GM19463 (cell line): Measurements from ENCODE around the gene PSMA7.
"Not testable (repeated sequence)": the region's sequence is repeated elsewhere in the genome, so short reads cannot be mapped to it uniquely, and the experiment has no call there.

ENCODE experiments used
- ATAC-seq: cut with Tn5 transposase; IDR thresholded peaks from one replicate; pipeline ENCODE4 v1.9.1; 2021; ENCODE audit warnings: mild to moderate bottlenecking, moderate library complexity; ENCODE audit not compliant: unreplicated experiment

The PSMA7 gene

GRCh38 chr20:62156592-62157386, 13.6 kb upstream of the PSMA7 start:
- peak; percentile 58 for ATAC-seq

GRCh38 chr20:62156254-62156556, 13.0 kb upstream of the PSMA7 start:
- ATAC-seq = no peak

DNA sequence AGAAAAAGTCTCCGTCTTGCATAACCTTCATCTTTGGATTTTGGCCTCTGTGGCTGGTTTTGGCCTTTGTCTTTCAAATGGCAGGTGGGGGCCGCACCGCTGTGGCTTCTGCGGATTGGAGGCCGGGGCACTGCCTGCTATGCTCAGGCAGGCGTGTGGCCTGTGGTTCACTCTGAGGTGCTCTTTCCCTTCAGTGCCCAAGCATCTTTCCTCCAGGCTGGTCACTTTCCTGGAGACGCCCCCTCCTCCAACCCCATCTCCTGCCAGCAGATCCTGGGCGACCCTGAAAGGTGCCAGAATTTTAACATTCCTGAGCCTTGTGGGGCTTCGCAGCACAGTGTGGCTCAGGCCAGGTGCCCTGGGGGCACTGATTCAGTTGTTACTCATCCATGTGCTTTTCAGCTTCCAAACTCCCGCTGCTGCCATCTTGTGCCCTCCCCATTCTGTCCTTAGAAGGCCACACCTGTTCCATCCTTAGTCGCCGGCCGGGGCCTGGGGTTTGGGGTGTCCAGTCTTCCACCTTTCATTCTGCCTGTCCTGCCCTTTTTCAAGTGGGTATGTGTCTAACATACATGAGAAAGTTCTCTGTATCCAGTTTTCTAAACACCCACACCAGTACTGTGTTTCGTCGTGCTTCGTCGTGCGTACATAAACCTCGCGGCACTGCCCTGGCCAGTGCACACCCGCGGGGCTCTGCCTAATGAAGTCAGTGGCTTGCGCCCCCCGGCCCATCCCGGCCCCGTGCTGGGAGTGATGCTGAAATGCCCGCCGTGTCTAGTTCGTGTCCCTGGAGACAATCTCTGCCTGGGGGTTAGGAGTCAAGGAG, 12.4 kb upstream of the PSMA7 start:
- no peak for ATAC-seq

GRCh38 chr20:62151835-62152364, 8.7 kb upstream of the PSMA7 start:
- ATAC-seq = no peak

DNA sequence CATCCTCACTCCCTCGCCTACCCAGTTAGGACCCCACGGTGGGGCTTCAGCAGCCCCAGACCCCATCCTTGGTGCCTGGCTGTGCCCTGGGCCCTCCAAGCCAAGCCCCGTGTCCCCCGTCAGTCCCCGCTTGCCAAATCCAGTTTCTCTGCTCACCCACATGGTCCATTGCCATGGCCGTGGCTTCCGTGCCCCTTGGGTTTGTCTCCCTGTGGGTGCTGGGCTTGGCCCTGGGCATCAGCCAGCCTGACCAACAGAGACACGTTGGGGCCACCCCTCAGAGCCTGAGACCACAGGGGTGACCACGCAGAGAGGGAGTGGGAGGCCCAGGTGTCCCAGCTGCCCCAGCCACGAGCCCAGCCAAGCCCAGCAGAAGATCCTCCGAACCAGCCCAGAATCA, 8.0 kb upstream of the PSMA7 start:
- no peak for ATAC-seq

- ATAC-seq = no peak
Measured at GRCh38 chr20:62150310-62150575, 7.0 kb upstream of the PSMA7 start.

DNA sequence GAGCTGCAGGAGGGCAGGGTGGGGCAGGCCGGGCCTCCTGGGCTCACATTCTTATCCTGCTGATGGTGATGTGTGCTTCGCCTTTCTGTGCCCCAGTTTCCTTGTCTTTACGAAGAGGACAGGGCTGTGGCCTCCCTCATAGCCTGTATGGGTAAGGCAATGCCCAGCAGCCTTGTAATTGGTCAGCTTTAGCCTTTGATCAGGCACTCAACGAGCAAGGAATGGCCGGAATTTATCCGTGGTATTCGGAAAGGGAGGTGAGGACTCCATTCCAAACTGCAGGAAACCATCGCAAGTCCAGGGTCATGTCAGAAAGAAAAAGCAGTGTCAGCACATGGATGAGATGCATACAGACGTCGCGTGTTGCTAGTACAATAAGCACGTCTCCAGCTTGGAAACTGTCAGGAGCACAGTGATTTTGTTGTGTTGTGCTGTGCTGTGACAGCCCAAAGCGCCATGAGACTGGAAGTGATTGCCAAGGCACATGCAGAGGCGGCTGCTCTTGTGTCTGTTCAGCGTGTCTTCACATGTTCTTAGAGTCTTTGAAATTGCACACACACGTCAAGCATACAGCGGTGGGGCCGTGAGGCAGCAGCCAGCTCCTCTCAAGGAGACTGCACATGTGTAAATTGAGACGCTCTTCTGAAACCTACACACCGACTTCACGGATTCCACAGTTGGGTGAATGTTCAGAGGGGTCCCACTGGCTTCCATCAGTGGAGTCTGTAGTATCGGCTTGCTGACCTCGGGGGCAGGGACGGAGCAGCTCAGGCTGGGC, 6.5 kb upstream of the PSMA7 start:
- no peak for ATAC-seq

DNA sequence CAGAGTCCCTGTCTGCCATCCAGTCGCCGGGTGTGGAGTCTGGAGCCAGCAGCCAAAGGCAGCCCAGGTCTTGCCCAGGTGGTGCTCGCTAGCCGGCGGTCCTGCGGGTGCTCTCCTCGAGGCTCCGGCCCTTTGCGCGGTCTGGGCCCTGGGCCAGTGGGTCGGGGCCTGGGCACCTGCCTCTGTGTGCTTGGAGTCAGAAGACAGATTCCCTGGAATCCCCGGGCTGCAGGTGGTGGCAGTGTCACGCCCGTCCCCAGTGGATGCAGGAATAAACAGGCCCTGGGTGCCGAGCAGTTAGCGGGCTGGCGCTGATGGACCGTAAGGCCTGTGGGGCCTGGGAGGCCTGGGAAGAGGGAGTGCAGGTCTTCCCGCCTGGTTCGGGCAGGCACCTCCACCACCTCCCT, 5.7 kb upstream of the PSMA7 start:
- no peak for ATAC-seq

- not testable (repeated sequence) for ATAC-seq
Measured at GRCh38 chr20:62148383-62148782, 5.2 kb upstream of the PSMA7 start.

DNA sequence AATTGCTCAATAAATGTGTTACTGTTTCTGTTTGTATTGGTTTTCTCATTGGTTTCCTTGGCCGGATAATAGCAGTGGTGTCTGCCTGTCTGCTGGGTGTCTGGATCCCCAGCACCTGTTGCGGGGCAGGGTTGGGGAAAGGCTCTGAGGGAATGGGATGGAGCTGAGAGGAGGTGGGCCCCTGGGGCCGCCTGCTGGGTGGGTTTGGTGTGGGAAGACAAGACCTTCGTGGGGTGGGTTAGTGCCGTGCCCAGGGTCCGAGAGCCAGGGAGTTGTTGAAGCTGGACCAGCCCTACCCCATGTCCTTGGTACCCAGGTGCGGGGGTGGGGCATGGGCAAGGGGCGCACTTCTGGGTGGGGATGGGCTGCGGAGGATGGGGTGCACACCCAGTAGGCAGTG, 4.3 kb upstream of the PSMA7 start:
- ATAC-seq = no peak

DNA sequence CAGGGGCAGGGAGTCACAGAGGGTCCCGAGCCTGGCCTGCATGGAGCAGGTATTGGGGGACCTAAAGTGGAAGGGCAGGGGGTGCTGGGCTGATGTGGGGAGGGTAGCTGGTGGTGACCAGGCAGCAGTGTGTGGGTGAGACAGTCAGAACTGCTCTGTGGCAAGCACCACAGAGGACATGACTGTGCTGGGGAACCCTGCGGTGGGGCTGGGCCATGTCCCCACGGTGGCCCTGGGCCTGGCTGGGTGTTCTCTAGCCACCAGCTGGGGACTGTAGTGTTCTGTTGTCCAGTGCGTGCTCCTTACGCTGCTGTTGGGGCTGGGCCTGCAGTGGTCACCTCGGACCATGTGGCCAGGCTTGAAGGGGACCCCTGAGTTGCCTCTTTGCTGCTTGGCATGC, 3.9 kb upstream of the PSMA7 start:
- no peak for ATAC-seq

- no peak for ATAC-seq
Measured at GRCh38 chr20:62146019-62146755, 3.0 kb upstream of the PSMA7 start.

DNA sequence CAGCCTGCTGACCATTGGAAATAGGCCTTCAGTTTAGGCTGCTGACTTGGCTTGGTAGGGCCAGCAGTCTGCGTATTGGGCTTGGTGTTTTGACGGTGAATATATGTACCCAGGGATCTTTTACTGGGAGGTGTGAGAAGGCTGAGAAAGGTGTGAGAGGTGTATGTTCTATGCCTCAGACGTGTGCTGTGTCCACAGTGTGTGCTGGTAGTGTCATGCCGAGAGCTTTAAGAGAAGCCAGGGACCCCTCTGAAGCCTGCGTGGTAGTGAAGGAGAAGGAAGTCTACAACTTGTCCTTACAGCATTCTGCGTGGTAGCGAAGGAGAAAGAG, 2.5 kb upstream of the PSMA7 start:
- ATAC-seq = no peak

GRCh38 chr20:62143957-62144825, 997 bp upstream of the PSMA7 start:
- ATAC-seq = peak; percentile 21

GRCh38 chr20:62142252-62143080, 728 bp downstream of the PSMA7 start:
- ATAC-seq = peak; percentile 8

DNA sequence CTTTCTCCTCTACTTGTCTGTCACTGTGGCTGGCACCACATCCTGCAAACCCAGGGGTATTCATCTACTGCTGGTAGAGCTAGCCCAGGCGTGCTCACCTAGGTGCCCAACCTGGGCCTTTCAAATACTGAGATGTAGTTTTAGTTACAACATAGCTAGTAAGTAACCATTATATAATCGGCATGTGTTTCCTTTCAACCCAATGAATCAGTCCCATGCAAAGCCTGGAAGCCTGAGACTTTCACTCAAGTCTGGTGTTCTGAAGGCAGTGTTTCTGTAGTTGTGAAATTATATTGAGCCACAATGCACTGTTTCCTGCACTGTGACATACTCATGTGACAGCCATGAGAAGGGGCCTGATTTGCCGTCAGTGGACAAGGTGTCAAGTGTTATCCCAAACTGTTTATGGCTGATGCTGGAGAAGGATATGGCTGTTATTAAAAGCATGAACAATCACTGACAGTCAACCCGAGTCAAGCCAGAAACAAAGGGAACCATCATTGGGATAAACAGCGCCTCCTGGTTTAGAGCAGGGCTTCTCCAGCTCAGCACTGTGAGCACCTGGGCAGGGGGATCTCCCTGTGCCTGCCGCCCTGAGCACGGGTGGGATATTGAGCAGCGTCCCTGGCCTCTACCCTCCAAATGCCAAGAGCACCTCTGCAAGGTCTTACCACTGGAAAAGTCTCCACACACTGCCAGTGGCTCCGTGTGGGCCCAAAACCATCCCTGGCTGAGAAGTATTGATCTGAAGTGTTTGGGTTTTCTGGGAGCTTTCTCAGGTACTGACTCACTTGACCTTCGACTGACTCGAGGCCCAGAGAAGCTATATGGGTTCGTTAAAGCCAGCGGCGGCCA, 1.6 kb downstream of the PSMA7 start:
- no peak for ATAC-seq

- no peak for ATAC-seq
Measured at GRCh38 chr20:62141043-62141396, 2.2 kb downstream of the PSMA7 start.

GRCh38 chr20:62139636-62140035, 3.6 kb downstream of the PSMA7 start:
- ATAC-seq = no peak
